ENCODE results near the gene ERF. TPM values are rescaled to one million over a fixed set of nuclear protein-coding genes. Genes with fewer than 3 reads are reported as not detected.

Gene ERF
- total RNA-seq, 2 experiments from 2014 or later: 62.9 to 66.0 TPM

Other genes with a start within 250 kb of the ERF start
- gene GRIK5, start 184.9 kb downstream of the ERF start, total RNA-seq: under 1 TPM; 0.58 to 0.74 TPM
- gene ZNF574, start 179.0 kb downstream of the ERF start, total RNA-seq: 10 to 100 TPM; 15.5 to 16.0 TPM
- 10 to 100 TPM; 50.8 to 52.2 TPM for gene POU2F2, start 122.7 kb downstream of the ERF start, total RNA-seq
- 10 to 100 TPM; 16.2 to 17.6 TPM for gene DEDD2, start 37.5 kb downstream of the ERF start, total RNA-seq
- gene ZNF526, start 34.8 kb downstream of the ERF start, total RNA-seq: 10 to 100 TPM; 12.1 to 14.5 TPM
- 10 to 100 TPM; 38.2 to 39.0 TPM for gene GSK3A, start 12.5 kb downstream of the ERF start, total RNA-seq
- gene CIC, start 14.1 kb upstream of the ERF start, total RNA-seq: 10 to 100 TPM; 43.8 to 50.4 TPM
- gene PRR19, start 47.0 kb upstream of the ERF start, total RNA-seq: under 1 TPM; 0.52 to 0.92 TPM
- 10 to 100 TPM; 38.1 to 38.4 TPM for gene PAFAH1B3, start 47.5 kb upstream of the ERF start, total RNA-seq
- gene TMEM145, start 58.2 kb upstream of the ERF start, total RNA-seq: 1 to 10 TPM; 1.1 to 3.2 TPM
- 1 to 10 TPM; 6.8 to 7.6 TPM for gene MEGF8, start 70.5 kb upstream of the ERF start, total RNA-seq
- gene CNFN, start 135.2 kb upstream of the ERF start, total RNA-seq: not detected
- 10 to 100 TPM; 24.8 to 25.1 TPM for gene LIPE, start 172.3 kb upstream of the ERF start, total RNA-seq
- gene CXCL17, start 187.8 kb upstream of the ERF start, total RNA-seq: not detected

All from activated naive CD8-positive, alpha-beta T cell treated with anti-CD3 and anti-CD28 coated beads for 36 hours (primary cell).